ENCODE data around the gene NUDT1. TPM values are rescaled to one million over a fixed set of nuclear protein-coding genes. Genes with fewer than 3 reads are reported as not detected.
"Not testable (repeated sequence)": the region's sequence is repeated elsewhere in the genome, so short reads cannot be mapped to it uniquely, and the experiment has no call there.

NUDT1 gene
- total RNA-seq, 1 donor from 2014 or later: 32.2 TPM

DNA sequence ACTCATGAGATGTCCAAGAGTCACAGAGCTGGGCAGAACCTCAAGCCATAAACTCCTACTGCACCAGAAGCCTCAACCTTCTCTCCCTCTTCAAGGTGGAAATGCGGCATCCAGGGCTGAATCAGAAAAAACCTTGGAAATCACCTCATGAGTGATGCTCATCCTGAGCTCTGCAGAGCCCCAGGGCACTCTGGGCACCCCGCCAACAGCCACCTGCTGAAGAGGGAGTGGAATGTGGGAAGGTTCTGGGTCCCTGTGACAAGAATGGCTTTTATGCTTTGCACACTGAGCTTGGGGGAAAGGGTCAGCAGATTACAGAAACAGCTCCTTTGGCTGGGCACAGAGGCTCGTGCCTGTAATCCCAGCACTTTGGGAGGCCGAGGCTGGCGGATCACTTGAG is 18.8 kb downstream of the NUDT1 start:
- Mint-ChIP-seq H3K27me3 (no peaks in the 10 kb centered on the region), H3K9me3 (no peaks in the 10 kb centered on the region), H3K4me3 (no peak overlapping the region), H3K36me3 (peaks cover 5% of the 10 kb centered on the region), H3K27ac (no peak overlapping the region), H3K4me1 (ENCODE audit: unreplicated experiment) (no peaks in the 10 kb centered on the region)
- no peak for DNase-seq (ENCODE audit: extremely low spot score, unreplicated experiment)
- TF ChIP-seq, protein P1, sequence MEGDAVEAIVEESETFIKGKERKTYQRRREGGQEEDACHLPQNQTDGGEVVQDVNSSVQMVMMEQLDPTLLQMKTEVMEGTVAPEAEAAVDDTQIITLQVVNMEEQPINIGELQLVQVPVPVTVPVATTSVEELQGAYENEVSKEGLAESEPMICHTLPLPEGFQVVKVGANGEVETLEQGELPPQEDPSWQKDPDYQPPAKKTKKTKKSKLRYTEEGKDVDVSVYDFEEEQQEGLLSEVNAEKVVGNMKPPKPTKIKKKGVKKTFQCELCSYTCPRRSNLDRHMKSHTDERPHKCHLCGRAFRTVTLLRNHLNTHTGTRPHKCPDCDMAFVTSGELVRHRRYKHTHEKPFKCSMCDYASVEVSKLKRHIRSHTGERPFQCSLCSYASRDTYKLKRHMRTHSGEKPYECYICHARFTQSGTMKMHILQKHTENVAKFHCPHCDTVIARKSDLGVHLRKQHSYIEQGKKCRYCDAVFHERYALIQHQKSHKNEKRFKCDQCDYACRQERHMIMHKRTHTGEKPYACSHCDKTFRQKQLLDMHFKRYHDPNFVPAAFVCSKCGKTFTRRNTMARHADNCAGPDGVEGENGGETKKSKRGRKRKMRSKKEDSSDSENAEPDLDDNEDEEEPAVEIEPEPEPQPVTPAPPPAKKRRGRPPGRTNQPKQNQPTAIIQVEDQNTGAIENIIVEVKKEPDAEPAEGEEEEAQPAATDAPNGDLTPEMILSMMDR (conservative IDR thresholded peaks at IDR 0.05): no peak

DNA sequence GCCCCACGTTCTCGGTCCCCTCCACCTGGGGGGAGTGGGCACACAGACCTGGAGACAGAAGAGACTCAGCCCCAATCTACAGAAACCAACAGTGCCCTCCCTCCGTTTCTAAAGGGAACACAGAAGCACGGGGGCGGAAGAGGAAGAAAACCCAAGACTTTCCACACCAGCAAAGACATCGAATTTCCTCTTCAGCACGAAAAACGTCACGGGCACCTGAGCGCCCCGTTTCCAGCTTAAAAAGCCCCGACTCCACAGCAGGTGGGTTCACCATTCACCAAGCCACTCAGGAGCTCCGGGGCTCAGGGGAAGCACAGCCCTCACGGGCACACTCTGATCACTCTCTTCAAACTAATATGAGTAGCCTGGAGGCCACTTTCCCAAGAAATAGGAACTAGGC is 19.6 kb downstream of the NUDT1 start:
- Mint-ChIP-seq H3K4me3 (no peak overlapping the region), H3K36me3 (peaks cover 5% of the 10 kb centered on the region), H3K27ac (no peak overlapping the region), H3K4me1 (ENCODE audit: unreplicated experiment) (no peaks in the 10 kb centered on the region), H3K9me3 (no peaks in the 10 kb centered on the region), H3K27me3 (no peaks in the 10 kb centered on the region)
- no peak for DNase-seq (ENCODE audit: extremely low spot score, unreplicated experiment)
- TF ChIP-seq, protein P1 (conservative IDR thresholded peaks at IDR 0.05): no peak

DNA sequence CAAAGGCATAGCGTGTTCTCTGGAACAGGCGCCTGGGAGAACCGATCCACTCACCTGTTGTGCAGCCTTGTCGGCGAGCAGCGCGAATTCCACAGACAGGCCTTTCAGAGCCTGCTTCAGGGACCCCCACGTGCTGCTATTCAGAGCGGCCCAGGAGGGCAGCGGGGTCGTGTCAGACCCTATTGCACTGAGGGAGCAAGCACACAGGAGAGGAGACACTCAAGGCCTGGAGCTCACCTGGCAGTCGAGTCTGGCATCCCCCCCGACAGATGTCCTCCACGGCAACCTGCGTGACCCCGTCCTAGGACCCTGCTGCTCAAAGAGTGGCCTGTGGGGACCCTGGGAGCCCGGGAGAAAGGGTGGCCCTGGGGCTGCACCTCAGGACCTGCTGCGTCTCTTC is 21.1 kb downstream of the NUDT1 start:
- no peaks in the 10 kb centered on the region for H3K4me1 Mint-ChIP-seq (ENCODE audit: unreplicated experiment)
- H3K27ac Mint-ChIP-seq: no peak overlapping the region
- peaks cover 5% of the 10 kb centered on the region for H3K36me3 Mint-ChIP-seq
- no peak overlapping the region for H3K4me3 Mint-ChIP-seq
- no peaks in the 10 kb centered on the region for H3K9me3 Mint-ChIP-seq
- no peak for DNase-seq (ENCODE audit: extremely low spot score, unreplicated experiment)
- TF ChIP-seq, protein P1 (conservative IDR thresholded peaks at IDR 0.05): no peak
- H3K27me3 Mint-ChIP-seq: no peaks in the 10 kb centered on the region

DNA sequence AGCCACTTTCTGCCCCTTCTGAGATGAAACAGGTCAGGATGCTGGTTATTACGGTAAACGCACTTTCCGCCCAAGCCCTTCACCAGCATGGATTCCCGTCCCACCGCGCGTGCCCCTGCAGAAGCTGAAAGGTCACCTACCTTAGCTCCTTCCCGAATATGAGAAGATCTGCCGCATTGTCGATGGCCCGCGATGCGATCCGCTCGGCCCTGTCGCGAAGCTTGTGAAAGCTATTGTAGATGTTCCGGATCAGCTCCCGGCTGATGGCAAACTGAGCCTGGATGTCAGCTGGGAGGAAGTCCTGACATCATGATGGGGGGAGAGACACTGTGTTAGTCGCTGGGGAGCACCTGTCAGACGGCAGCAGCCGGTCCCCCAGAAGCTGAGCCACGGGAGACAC is 22.1 kb downstream of the NUDT1 start:
- Mint-ChIP-seq H3K4me1 (ENCODE audit: unreplicated experiment) (peaks cover 2% of the 10 kb centered on the region), H3K27me3 (no peaks in the 10 kb centered on the region), H3K9me3 (no peaks in the 10 kb centered on the region), H3K4me3 (no peak overlapping the region), H3K36me3 (peaks cover 5% of the 10 kb centered on the region), H3K27ac (no peak overlapping the region)
- no peak for DNase-seq (ENCODE audit: extremely low spot score, unreplicated experiment)
- TF ChIP-seq, protein P1 (conservative IDR thresholded peaks at IDR 0.05): no peak

DNA sequence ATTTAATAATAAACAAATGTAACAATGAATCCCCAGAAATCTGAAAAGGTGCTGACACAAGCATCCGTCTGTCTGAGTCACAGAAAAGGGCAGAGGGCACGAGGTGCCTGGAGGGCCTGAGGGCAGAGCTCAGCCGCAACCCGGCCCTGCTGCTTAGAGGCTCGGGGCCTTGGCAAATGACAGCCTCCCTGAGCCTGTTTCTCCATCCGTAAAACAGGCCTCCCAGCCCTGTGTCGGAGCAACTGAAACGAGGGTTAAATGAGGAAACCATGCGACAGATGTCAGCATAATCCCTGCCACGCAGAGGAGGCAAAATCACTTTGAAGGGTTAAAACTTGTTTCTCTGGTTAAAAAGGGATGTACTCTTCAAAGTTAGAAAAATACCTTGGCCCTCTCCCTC is 24.9 kb downstream of the NUDT1 start:
- DNase-seq (ENCODE audit: extremely low spot score, unreplicated experiment): no peak
- H3K9me3 Mint-ChIP-seq: no peaks in the 10 kb centered on the region
- no peak overlapping the region for H3K4me3 Mint-ChIP-seq
- no peaks in the 10 kb centered on the region for H3K27me3 Mint-ChIP-seq
- H3K27ac Mint-ChIP-seq: peak overlapping the region; percentile 61
- peaks cover 10% of the 10 kb centered on the region for H3K36me3 Mint-ChIP-seq
- peaks cover 10% of the 10 kb centered on the region for H3K4me1 Mint-ChIP-seq (ENCODE audit: unreplicated experiment)
- TF ChIP-seq, protein P1 (conservative IDR thresholded peaks at IDR 0.05): no peak

DNA sequence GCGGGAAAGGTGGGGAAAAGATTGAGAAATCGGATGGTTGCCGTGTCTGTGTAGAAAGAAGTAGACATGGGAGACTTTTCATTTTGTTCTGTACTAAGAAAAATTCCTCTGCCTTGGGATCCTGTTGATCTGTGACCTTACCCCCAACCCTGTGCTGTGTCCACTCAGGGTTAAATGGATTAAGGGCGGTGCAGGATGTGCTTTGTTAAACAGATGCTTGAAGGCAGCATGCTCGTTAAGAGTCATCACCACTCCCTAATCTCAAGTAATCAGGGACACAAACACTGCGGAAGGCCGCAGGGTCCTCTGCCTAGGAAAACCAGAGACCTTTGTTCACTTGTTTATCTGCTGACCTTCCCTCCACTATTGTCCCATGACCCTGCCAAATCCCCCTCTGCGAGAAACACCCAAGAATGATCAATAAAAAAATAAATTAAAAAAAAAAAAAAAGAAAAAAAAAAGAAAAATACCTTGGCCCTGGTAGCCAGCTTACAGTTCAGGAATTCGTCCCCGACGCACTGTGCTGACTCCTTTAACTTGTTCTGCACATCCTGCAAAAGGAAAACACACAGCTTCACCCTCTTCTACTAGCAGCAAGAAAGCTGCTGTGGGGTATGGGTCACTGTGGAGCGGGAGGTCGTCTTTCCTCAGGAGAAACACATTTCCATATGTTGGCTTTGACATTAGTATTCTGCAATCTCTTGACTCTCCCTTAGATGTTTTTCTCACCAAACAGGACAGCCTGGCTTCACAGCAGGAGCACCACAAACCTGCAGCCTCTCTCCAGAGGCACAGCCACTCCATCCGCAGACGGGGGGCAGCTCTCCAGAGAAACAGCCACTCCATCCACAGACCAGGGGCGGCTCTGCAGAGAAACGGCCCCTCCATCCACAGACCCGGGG is 27.3 kb downstream of the NUDT1 start:
- not testable (repeated sequence) for DNase-seq (ENCODE audit: extremely low spot score, unreplicated experiment); H3K27me3 Mint-ChIP-seq; H3K9me3 Mint-ChIP-seq
- H3K36me3 Mint-ChIP-seq: peaks cover 13% of the 10 kb centered on the region
- peaks cover 10% of the 10 kb centered on the region for H3K4me1 Mint-ChIP-seq (ENCODE audit: unreplicated experiment)
- H3K27ac Mint-ChIP-seq: peak overlapping the region; percentile 22
- H3K4me3 Mint-ChIP-seq: peak overlapping the region; percentile 75
